Natural killer cell (primary cell): Measurements from ENCODE around the gene GPR37. TPM values are rescaled to one million over a fixed set of nuclear protein-coding genes. Genes with fewer than 3 reads are reported as not detected.

ENCODE experiments used
- total RNA-seq, 4 donors: library from RNA; stranded (reverse); fragments of 120-200 nt in 1 of 4; gene quantifications; one replicate each; pipeline versions ENCODE4 v1.2.3 to v1.2.4, GENCODE V29; 2013 to 2022

Gene GPR37
- total RNA-seq, 3 donors from 2014 or later (not counting 1 experiment from before 2014, with no cell fraction given): not detected

Other genes with a start within 250 kb of the GPR37 start
- gene POT1, start 164.0 kb upstream of the GPR37 start, total RNA-seq: 10 to 100 TPM; 19.7 to 22.0 (median 20.8) TPM